ENCODE results near the gene LIFR.

LIFR gene

GRCh38 chr5:38548064-38548759 is 8.2 kb downstream of the LIFR start:
- no peak for DNase-seq (ENCODE audit: low read depth in 1 of 2, low spot score in 1 of 2)

- DNase-seq (ENCODE audit: low read depth in 1 of 2, low spot score in 1 of 2) = no peak
These were observed 9.2 kb downstream of the LIFR start for GRCh38 chr5:38547257-38547656.

- DNase-seq (ENCODE audit: low read depth in 1 of 2, low spot score in 1 of 2) = no peak
These were observed 9.7 kb downstream of the LIFR start for GRCh38 chr5:38546691-38547146.

GRCh38 chr5:38543886-38544285 is 12.6 kb downstream of the LIFR start:
- no peak for DNase-seq (ENCODE audit: low read depth in 1 of 2, low spot score in 1 of 2)

- DNase-seq (ENCODE audit: low read depth in 1 of 2, low spot score in 1 of 2) = no peak
These were observed 13.4 kb downstream of the LIFR start for GRCh38 chr5:38543074-38543473.

- no peak for DNase-seq (ENCODE audit: low read depth in 1 of 2, low spot score in 1 of 2)
These were observed 15.2 kb downstream of the LIFR start for GRCh38 chr5:38541174-38541725.

- DNase-seq (ENCODE audit: low read depth in 1 of 2, low spot score in 1 of 2) = no peak
These were observed 16.1 kb downstream of the LIFR start for GRCh38 chr5:38540314-38540713.

GRCh38 chr5:38538161-38538560 is 18.3 kb downstream of the LIFR start:
- DNase-seq (ENCODE audit: low read depth in 1 of 2, low spot score in 1 of 2) = no peak

- no peak for DNase-seq (ENCODE audit: low read depth in 1 of 2, low spot score in 1 of 2)
These were observed 18.9 kb downstream of the LIFR start for GRCh38 chr5:38537505-38537904.

- no peak for DNase-seq (ENCODE audit: low read depth in 1 of 2, low spot score in 1 of 2)
These were observed 19.5 kb downstream of the LIFR start for GRCh38 chr5:38536968-38537367.

GRCh38 chr5:38535845-38536244 is 20.6 kb downstream of the LIFR start:
- no peak for DNase-seq (ENCODE audit: low read depth in 1 of 2, low spot score in 1 of 2)

GRCh38 chr5:38535248-38535750 is 21.1 kb downstream of the LIFR start:
- no peak for DNase-seq (ENCODE audit: low read depth in 1 of 2, low spot score in 1 of 2)

GRCh38 chr5:38534156-38534453 is 22.3 kb downstream of the LIFR start:
- DNase-seq (ENCODE audit: low read depth in 1 of 2, low spot score in 1 of 2) = no peak

GRCh38 chr5:38533286-38534155 is 22.9 kb downstream of the LIFR start:
- no peak for DNase-seq (ENCODE audit: low read depth in 1 of 2, low spot score in 1 of 2)

GRCh38 chr5:38532165-38532669 is 24.2 kb downstream of the LIFR start:
- no peak for DNase-seq (ENCODE audit: low read depth in 1 of 2, low spot score in 1 of 2)

GRCh38 chr5:38531518-38531917 is 24.9 kb downstream of the LIFR start:
- DNase-seq (ENCODE audit: low read depth in 1 of 2, low spot score in 1 of 2) = no peak

- DNase-seq (ENCODE audit: low read depth in 1 of 2, low spot score in 1 of 2) = no peak
These were observed 26.3 kb downstream of the LIFR start for GRCh38 chr5:38529955-38530646.

- no peak for DNase-seq (ENCODE audit: low read depth in 1 of 2, low spot score in 1 of 2)
These were observed 28.2 kb downstream of the LIFR start for GRCh38 chr5:38528162-38528703.

- DNase-seq (ENCODE audit: low read depth in 1 of 2, low spot score in 1 of 2) = no peak
These were observed 29.0 kb downstream of the LIFR start for GRCh38 chr5:38527475-38527874.

- no peak for DNase-seq (ENCODE audit: low read depth in 1 of 2, low spot score in 1 of 2)
These were observed 32.4 kb downstream of the LIFR start for GRCh38 chr5:38524022-38524421.

GRCh38 chr5:38519476-38519875 is 37.0 kb downstream of the LIFR start:
- DNase-seq (ENCODE audit: low read depth in 1 of 2, low spot score in 1 of 2) = no peak
